ENCODE data around the gene OXCT2.
"Not testable (repeated sequence)": the region's sequence is repeated elsewhere in the genome, so short reads cannot be mapped to it uniquely, and the experiment has no call there.

GRCh38 chr1:39771022-39771532 lies at the start of gene OXCT2:
- not testable (repeated sequence) for TF ChIP-seq CTCF (IDR thresholded peaks at IDR 0.05; ENCODE audit: borderline replicate concordance, extremely low read depth, low read length, poor library complexity, severe bottlenecking); EZH2 (IDR thresholded peaks at IDR 0.05; ENCODE audit: borderline replicate concordance, low read depth, low read length, severe bottlenecking)
